GM20000 (cell line): ENCODE results near the gene ANK2.

Experiments
- DNase-seq: peaks from one replicate; pipeline ENCODE4 v3.0.0; 2012; ENCODE audit warnings: low spot score
- TF ChIP-seq, protein P1 (sequence below): IDR thresholded peaks from 2 replicates; pipeline ENCODE4 v1.5.1; 2012; ENCODE audit warnings: mild to moderate bottlenecking, control low read depth; ENCODE audit errors: extremely low read depth, missing control alignments

The ANK2 gene

DNA sequence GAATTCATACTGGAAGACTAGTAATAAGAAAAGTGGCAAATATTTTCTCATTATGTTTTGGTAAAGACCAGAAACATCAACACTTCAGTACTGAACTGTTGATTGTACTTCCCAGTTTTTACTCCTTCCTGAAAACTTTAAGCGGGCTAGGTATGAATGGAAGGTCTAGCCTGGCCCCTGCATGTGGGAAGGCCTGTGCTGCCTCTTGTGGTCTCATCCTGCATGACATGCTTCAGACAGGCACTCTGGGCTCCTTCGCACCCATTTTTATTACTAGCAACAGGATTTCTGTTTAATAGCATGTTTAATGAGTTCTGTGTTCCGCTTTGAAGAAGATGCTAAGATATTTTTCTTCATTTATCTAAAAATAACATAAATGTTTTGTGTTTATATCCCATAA lies 279.1 kb downstream of the ANK2 start:
- DNase-seq, result no peak
- TF ChIP-seq, protein P1, sequence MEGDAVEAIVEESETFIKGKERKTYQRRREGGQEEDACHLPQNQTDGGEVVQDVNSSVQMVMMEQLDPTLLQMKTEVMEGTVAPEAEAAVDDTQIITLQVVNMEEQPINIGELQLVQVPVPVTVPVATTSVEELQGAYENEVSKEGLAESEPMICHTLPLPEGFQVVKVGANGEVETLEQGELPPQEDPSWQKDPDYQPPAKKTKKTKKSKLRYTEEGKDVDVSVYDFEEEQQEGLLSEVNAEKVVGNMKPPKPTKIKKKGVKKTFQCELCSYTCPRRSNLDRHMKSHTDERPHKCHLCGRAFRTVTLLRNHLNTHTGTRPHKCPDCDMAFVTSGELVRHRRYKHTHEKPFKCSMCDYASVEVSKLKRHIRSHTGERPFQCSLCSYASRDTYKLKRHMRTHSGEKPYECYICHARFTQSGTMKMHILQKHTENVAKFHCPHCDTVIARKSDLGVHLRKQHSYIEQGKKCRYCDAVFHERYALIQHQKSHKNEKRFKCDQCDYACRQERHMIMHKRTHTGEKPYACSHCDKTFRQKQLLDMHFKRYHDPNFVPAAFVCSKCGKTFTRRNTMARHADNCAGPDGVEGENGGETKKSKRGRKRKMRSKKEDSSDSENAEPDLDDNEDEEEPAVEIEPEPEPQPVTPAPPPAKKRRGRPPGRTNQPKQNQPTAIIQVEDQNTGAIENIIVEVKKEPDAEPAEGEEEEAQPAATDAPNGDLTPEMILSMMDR, result no peak

GRCh38 chr4:113330200-113330599 lies 280.7 kb downstream of the ANK2 start:
- DNase-seq, result no peak
- TF ChIP-seq, protein P1, result no peak

- DNase-seq, result no peak
- TF ChIP-seq, protein P1, result no peak
Measured at GRCh38 chr4:113331811-113332210, 282.4 kb downstream of the ANK2 start.

DNA sequence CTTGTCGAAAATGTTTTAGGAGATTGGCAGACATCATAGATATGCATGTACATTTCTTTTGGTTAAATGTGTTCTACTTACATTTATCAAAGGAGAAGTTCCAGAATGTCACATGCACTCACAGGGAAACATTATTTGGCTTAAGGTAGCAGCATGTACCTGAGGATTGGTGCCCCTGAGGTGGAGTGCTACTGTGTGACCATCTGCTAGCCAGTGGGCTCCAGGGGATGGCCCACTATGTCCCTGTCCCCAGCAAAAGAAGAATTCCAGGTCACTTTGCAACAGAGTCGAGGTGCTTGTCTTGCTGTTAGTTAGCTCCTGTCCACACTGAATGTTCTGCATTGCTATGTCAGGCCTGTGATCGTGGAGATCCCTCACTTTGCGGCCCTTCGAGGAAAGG lies 283.2 kb downstream of the ANK2 start:
- TF ChIP-seq, protein P1, result no peak
- DNase-seq, result no peak

DNA sequence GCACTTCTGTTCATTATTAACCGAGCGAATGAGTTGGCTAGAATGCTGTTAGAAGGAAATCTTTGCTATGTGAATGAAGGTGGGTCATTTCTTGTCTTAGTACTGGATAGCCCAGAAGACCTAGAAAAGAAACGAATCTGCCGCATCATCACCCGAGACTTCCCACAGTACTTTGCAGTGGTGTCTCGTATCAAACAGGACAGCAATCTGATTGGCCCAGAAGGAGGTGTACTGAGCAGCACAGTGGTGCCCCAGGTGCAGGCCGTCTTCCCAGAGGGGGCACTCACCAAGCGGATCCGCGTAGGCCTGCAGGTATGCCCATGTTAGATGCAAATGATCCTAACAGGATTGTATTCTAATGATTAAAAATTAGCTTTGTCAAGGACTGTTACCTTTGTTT lies 286.3 kb downstream of the ANK2 start:
- TF ChIP-seq, protein P1, result no peak
- no peak for DNase-seq

DNA sequence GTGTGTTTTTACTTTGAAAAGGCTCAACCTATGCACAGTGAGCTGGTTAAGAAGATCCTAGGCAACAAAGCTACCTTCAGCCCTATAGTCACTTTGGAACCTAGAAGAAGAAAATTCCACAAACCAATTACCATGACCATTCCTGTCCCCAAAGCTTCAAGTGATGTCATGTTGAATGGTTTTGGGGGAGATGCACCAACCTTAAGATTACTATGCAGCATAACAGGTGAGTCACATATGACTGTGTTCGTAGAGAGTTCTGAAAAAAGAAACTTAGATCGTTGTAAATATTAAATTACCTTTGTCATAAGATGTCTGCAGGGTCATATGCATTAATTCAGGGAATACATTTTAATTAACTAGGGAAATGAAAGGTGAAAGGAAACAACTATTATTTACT lies 287.1 kb downstream of the ANK2 start:
- TF ChIP-seq, protein P1, result no peak
- DNase-seq, result no peak

GRCh38 chr4:113339430-113339813 lies 290.0 kb downstream of the ANK2 start:
- TF ChIP-seq, protein P1, result no peak
- no peak for DNase-seq
